Measurements from ENCODE around the gene TMEM184A. TPM values are rescaled to one million over a fixed set of nuclear protein-coding genes. Genes with fewer than 3 reads are reported as not detected.
"Not testable (repeated sequence)": the region's sequence is repeated elsewhere in the genome, so short reads cannot be mapped to it uniquely, and the experiment has no call there.

TMEM184A gene
- polyA plus RNA-seq, 4 donors = 30.0 to 55.0 (median 44.3) TPM

GRCh38 chr7:1586126-1586826, 30.3 kb upstream of the TMEM184A start:
- Histone ChIP-seq H3K9me3 (ENCODE audit: control insufficient read depth in 2 of 2, insufficient read depth in 1 of 2, low read depth in 1 of 2, low read length in 1 of 2) (peaks cover 0 to 9% of the 10 kb centered on the region in 2 donors), H3K4me1 (ENCODE audit: control insufficient read depth in 3 of 3, insufficient read depth in 2 of 3, low read depth in 1 of 3, low read length in 2 of 3) (no peaks in the 10 kb centered on the region), H3K27ac (ENCODE audit: low read depth in 1 of 3, low read length in 2 of 3) (no peak overlapping the region), H3K36me3 (ENCODE audit: control insufficient read depth in 3 of 3, insufficient read depth in 2 of 3, low read depth in 1 of 3, low read length in 3 of 3) (no peaks in the 10 kb centered on the region), H3K4me3 (ENCODE audit: low read depth in 1 of 3, low read length in 3 of 3) (no peak overlapping the region), H3K27me3 (ENCODE audit: control insufficient read depth in 3 of 3, insufficient read depth in 3 of 3, low read length in 3 of 3) (peaks cover 0 to 9% (median 1%) of the 10 kb centered on the region in 3 donors)
- WGBS, 3 donors = 75 to 86% (median 75%) methylated on average over 30 to 34 of the region's 34 CpGs
- FAIRE-seq (no peak), DNase-seq (no peak)

GRCh38 chr7:1585142-1585981, 29.4 kb upstream of the TMEM184A start:
- no peak for DNase-seq
- Histone ChIP-seq H3K36me3 (ENCODE audit: control insufficient read depth in 3 of 3, insufficient read depth in 2 of 3, low read depth in 1 of 3, low read length in 3 of 3) (no peaks in the 10 kb centered on the region), H3K27ac (ENCODE audit: low read depth in 1 of 3, low read length in 2 of 3) (no peak overlapping the region), H3K4me3 (ENCODE audit: low read depth in 1 of 3, low read length in 3 of 3) (no peak overlapping the region), H3K27me3 (ENCODE audit: control insufficient read depth in 3 of 3, insufficient read depth in 3 of 3, low read length in 3 of 3) (peaks cover 0 to 4% (median 0%) of the 10 kb centered on the region in 3 donors), H3K4me1 (ENCODE audit: control insufficient read depth in 3 of 3, insufficient read depth in 2 of 3, low read depth in 1 of 3, low read length in 2 of 3) (no peaks in the 10 kb centered on the region), H3K9me3 (ENCODE audit: control insufficient read depth in 2 of 2, insufficient read depth in 1 of 2, low read depth in 1 of 2, low read length in 1 of 2) (peaks cover 0 to 9% of the 10 kb centered on the region in 2 donors)
- 85 to 87% (median 86%) methylated on average over 37 of the region's 37 CpGs for whole genome bisulfite sequencing, 3 donors
- no peak for FAIRE-seq

- FAIRE-seq (no peak), DNase-seq (no peak)
- Histone ChIP-seq H3K36me3 (ENCODE audit: control insufficient read depth in 3 of 3, insufficient read depth in 2 of 3, low read depth in 1 of 3, low read length in 3 of 3) (no peaks in the 10 kb centered on the region), H3K27me3 (ENCODE audit: control insufficient read depth in 3 of 3, insufficient read depth in 3 of 3, low read length in 3 of 3) (peaks cover 0 to 4% (median 0%) of the 10 kb centered on the region in 3 donors), H3K27ac (ENCODE audit: low read depth in 1 of 3, low read length in 2 of 3) (no peak overlapping the region), H3K4me3 (ENCODE audit: low read depth in 1 of 3, low read length in 3 of 3) (no peak overlapping the region), H3K9me3 (ENCODE audit: control insufficient read depth in 2 of 2, insufficient read depth in 1 of 2, low read depth in 1 of 2, low read length in 1 of 2) (peaks cover 0 to 9% of the 10 kb centered on the region in 2 donors), H3K4me1 (ENCODE audit: control insufficient read depth in 3 of 3, insufficient read depth in 2 of 3, low read depth in 1 of 3, low read length in 2 of 3) (no peaks in the 10 kb centered on the region)
- WGBS, 3 donors = 88 to 89% (median 88%) methylated on average over 18 of the region's 18 CpGs
Observed at GRCh38 chr7:1584700-1585099, 28.7 kb upstream of the TMEM184A start.

GRCh38 chr7:1583241-1583930, 27.4 kb upstream of the TMEM184A start:
- H3K27ac ChIP-seq (ENCODE audit: low read depth in 1 of 3, low read length in 2 of 3); H3K4me3 ChIP-seq (ENCODE audit: low read depth in 1 of 3, low read length in 3 of 3); H3K9me3 ChIP-seq (ENCODE audit: control insufficient read depth in 2 of 2, insufficient read depth in 1 of 2, low read depth in 1 of 2, low read length in 1 of 2); FAIRE-seq; H3K4me1 ChIP-seq (ENCODE audit: control insufficient read depth in 3 of 3, insufficient read depth in 2 of 3, low read depth in 1 of 3, low read length in 2 of 3); H3K36me3 ChIP-seq (ENCODE audit: control insufficient read depth in 3 of 3, insufficient read depth in 2 of 3, low read depth in 1 of 3, low read length in 3 of 3); DNase-seq; H3K27me3 ChIP-seq (ENCODE audit: control insufficient read depth in 3 of 3, insufficient read depth in 3 of 3, low read length in 3 of 3): not testable (repeated sequence)
- WGBS, 3 donors = 80 to 83% (median 80%) methylated on average over 17 to 19 of the region's 19 CpGs

- DNase-seq (no peak), FAIRE-seq (no peak)
- H3K4me3 ChIP-seq (ENCODE audit: low read depth in 1 of 3, low read length in 3 of 3) = no peak overlapping the region
- H3K27ac ChIP-seq (ENCODE audit: low read depth in 1 of 3, low read length in 2 of 3) = no peak overlapping the region
- no peaks in the 10 kb centered on the region for H3K9me3 ChIP-seq (ENCODE audit: control insufficient read depth in 2 of 2, insufficient read depth in 1 of 2, low read depth in 1 of 2, low read length in 1 of 2)
- no peaks in the 10 kb centered on the region for H3K36me3 ChIP-seq (ENCODE audit: control insufficient read depth in 3 of 3, insufficient read depth in 2 of 3, low read depth in 1 of 3, low read length in 3 of 3)
- no peaks in the 10 kb centered on the region for H3K4me1 ChIP-seq (ENCODE audit: control insufficient read depth in 3 of 3, insufficient read depth in 2 of 3, low read depth in 1 of 3, low read length in 2 of 3)
- no peaks in the 10 kb centered on the region for H3K27me3 ChIP-seq (ENCODE audit: control insufficient read depth in 3 of 3, insufficient read depth in 3 of 3, low read length in 3 of 3)
- WGBS, 3 donors = 63 to 84% (median 75%) methylated on average over 19 of the region's 19 CpGs
Observed at GRCh38 chr7:1580422-1581030, 24.5 kb upstream of the TMEM184A start.

- H3K36me3 ChIP-seq (ENCODE audit: control insufficient read depth in 3 of 3, insufficient read depth in 2 of 3, low read depth in 1 of 3, low read length in 3 of 3) = no peaks in the 10 kb centered on the region
- H3K27ac ChIP-seq (ENCODE audit: low read depth in 1 of 3, low read length in 2 of 3) = no peak overlapping the region
- DNase-seq = peak; percentile 64 to 68
- FAIRE-seq = no peak
- WGBS, 3 donors = 24 to 29% (median 28%) methylated on average over 11 to 14 of the region's 14 CpGs
- no peak overlapping the region for H3K4me3 ChIP-seq (ENCODE audit: low read depth in 1 of 3, low read length in 3 of 3)
- H3K4me1 ChIP-seq (ENCODE audit: control insufficient read depth in 3 of 3, insufficient read depth in 2 of 3, low read depth in 1 of 3, low read length in 2 of 3) = no peaks in the 10 kb centered on the region
- no peaks in the 10 kb centered on the region for H3K9me3 ChIP-seq (ENCODE audit: control insufficient read depth in 2 of 2, insufficient read depth in 1 of 2, low read depth in 1 of 2, low read length in 1 of 2)
- H3K27me3 ChIP-seq (ENCODE audit: control insufficient read depth in 3 of 3, insufficient read depth in 3 of 3, low read length in 3 of 3) = no peaks in the 10 kb centered on the region
Observed at GRCh38 chr7:1579481-1580421, 23.7 kb upstream of the TMEM184A start.

- no peaks in the 10 kb centered on the region for H3K4me1 ChIP-seq (ENCODE audit: control insufficient read depth in 3 of 3, insufficient read depth in 2 of 3, low read depth in 1 of 3, low read length in 2 of 3)
- no peaks in the 10 kb centered on the region for H3K27me3 ChIP-seq (ENCODE audit: control insufficient read depth in 3 of 3, insufficient read depth in 3 of 3, low read length in 3 of 3)
- DNase-seq = no peak
- no peak overlapping the region for H3K4me3 ChIP-seq (ENCODE audit: low read depth in 1 of 3, low read length in 3 of 3)
- H3K9me3 ChIP-seq (ENCODE audit: control insufficient read depth in 2 of 2, insufficient read depth in 1 of 2, low read depth in 1 of 2, low read length in 1 of 2) = no peaks in the 10 kb centered on the region
- no peaks in the 10 kb centered on the region for H3K36me3 ChIP-seq (ENCODE audit: control insufficient read depth in 3 of 3, insufficient read depth in 2 of 3, low read depth in 1 of 3, low read length in 3 of 3)
- 92 to 96% (median 96%) methylated on average over 6 of the region's 6 CpGs for WGBS, 3 donors
- no peak overlapping the region for H3K27ac ChIP-seq (ENCODE audit: low read depth in 1 of 3, low read length in 2 of 3)
- no peak for FAIRE-seq
Observed at GRCh38 chr7:1578513-1578912, 22.5 kb upstream of the TMEM184A start.

Data from small intestine (tissue), 7 donors.